ENCODE data around the gene TRPV2. TPM values are rescaled to one million over a fixed set of nuclear protein-coding genes. Genes with fewer than 3 reads are reported as not detected.

The TRPV2 gene
- total and polyA plus RNA-seq, 4 donors, result 12.6 to 105 (median 45.7) TPM

DNA sequence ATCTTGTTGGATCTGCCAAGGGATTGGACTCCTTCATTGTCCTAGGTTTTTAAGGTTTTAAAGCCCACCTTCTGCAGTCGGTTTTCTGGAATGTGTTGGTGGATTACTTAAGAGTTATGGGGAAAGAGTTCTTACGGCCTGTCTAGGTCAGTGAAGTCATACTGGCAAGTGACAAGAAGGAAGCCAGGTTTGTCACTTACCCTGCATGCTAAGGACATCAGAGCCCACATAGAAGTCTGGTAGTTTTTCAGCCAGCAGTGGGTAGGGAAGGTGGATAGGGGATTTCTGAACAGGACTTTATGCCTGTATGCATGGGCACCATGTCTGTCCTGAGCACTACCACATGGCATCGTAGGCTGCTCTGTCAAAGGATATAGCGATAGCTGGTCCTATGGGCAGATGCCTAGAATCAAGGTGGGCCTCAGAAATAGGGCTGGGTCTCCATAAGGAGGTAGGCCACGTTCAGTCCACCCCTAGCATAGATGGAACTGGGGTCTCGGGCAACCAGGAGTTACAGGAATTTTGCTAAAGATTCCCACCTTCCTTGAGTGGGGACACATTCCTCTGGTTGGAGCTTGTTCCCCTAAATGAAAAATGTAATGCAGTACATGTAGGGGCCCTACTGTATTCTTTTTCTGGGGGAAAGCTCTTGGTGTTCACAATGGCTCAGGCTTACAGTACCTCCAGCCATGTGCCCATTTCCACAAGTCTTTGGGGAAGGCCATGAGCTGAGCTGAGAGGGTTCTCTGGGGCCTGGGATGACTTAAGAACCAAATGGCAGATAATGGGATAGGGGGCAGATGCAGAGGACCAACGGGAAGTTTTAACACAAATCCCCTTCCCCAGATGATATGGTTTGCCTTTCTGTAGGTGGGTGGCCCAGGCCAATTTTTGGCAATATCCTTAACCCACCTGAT is 27.5 kb downstream of the TRPV2 start:
- no peak for TF ChIP-seq CTCF (IDR thresholded peaks at IDR 0.05; ENCODE audit: control extremely low read depth, extremely low read depth)
- WGBS, 2 donors, result 65 to 69% methylated on average over 7 of the region's 7 CpGs
- Histone ChIP-seq H3K36me3 (ENCODE audit: control insufficient read depth in 4 of 4, insufficient read depth in 4 of 4, low read length in 4 of 4) (peaks cover 11 to 48% (median 40%) of the 10 kb centered on the region in 4 donors), H3K4me3 (no peak overlapping the region), H3K27ac (ENCODE audit: low read depth in 1 of 2, low read length in 1 of 2) (peak overlapping the region in 1 of 2 donors; percentile 23), H3K9me3 (ENCODE audit: control insufficient read depth in 4 of 4, insufficient read depth in 3 of 4, low read length in 3 of 4) (no peaks in the 10 kb centered on the region), H3K27me3 (ENCODE audit: control insufficient read depth in 3 of 3, insufficient read depth in 3 of 3, low read length in 2 of 3) (no peaks in the 10 kb centered on the region), H3K9ac (ENCODE audit: insufficient read depth in 1 of 2, low read length in 2 of 2) (no peak overlapping the region), H3K4me1 (ENCODE audit: control insufficient read depth in 5 of 5, insufficient read depth in 5 of 5, low read length in 5 of 5) (peaks cover 9 to 28% (median 13%) of the 10 kb centered on the region in 5 donors)
- ATAC-seq (ENCODE audit: insufficient read depth, low FRiP score), result no peak
- no peak for DNase-seq

GRCh38 chr17:16443511-16444257 is 28.3 kb downstream of the TRPV2 start:
- H3K36me3 ChIP-seq (ENCODE audit: control insufficient read depth in 4 of 4, insufficient read depth in 4 of 4, low read length in 4 of 4), result peaks cover 11 to 53% (median 47%) of the 10 kb centered on the region in 4 donors
- no peak overlapping the region for H3K4me3 ChIP-seq
- WGBS, 2 donors, result 79 to 85% methylated on average over 27 of the region's 27 CpGs
- H3K27me3 ChIP-seq (ENCODE audit: control insufficient read depth in 3 of 3, insufficient read depth in 3 of 3, low read length in 2 of 3), result no peaks in the 10 kb centered on the region
- H3K27ac ChIP-seq (ENCODE audit: low read depth in 1 of 2, low read length in 1 of 2), result no peak overlapping the region
- no peak for TF ChIP-seq CTCF (IDR thresholded peaks at IDR 0.05; ENCODE audit: control extremely low read depth, extremely low read depth)
- no peak overlapping the region for H3K9ac ChIP-seq (ENCODE audit: insufficient read depth in 1 of 2, low read length in 2 of 2)
- DNase-seq (no peak), ATAC-seq (ENCODE audit: insufficient read depth, low FRiP score) (no peak)
- peaks cover 9 to 28% (median 10%) of the 10 kb centered on the region in 5 donors for H3K4me1 ChIP-seq (ENCODE audit: control insufficient read depth in 5 of 5, insufficient read depth in 5 of 5, low read length in 5 of 5)
- no peaks in the 10 kb centered on the region for H3K9me3 ChIP-seq (ENCODE audit: control insufficient read depth in 4 of 4, insufficient read depth in 3 of 4, low read length in 3 of 4)

- Histone ChIP-seq H3K9ac (ENCODE audit: insufficient read depth in 1 of 2, low read length in 2 of 2) (no peak overlapping the region), H3K36me3 (ENCODE audit: control insufficient read depth in 4 of 4, insufficient read depth in 4 of 4, low read length in 4 of 4) (peaks cover 11 to 52% (median 50%) of the 10 kb centered on the region in 4 donors), H3K4me3 (no peak overlapping the region), H3K9me3 (ENCODE audit: control insufficient read depth in 4 of 4, insufficient read depth in 3 of 4, low read length in 3 of 4) (no peaks in the 10 kb centered on the region), H3K27ac (ENCODE audit: low read depth in 1 of 2, low read length in 1 of 2) (no peak overlapping the region), H3K27me3 (ENCODE audit: control insufficient read depth in 3 of 3, insufficient read depth in 3 of 3, low read length in 2 of 3) (no peaks in the 10 kb centered on the region), H3K4me1 (ENCODE audit: control insufficient read depth in 5 of 5, insufficient read depth in 5 of 5, low read length in 5 of 5) (peaks cover 9 to 28% (median 10%) of the 10 kb centered on the region in 5 donors)
- TF ChIP-seq CTCF (IDR thresholded peaks at IDR 0.05; ENCODE audit: control extremely low read depth, extremely low read depth), result no peak
- no peak for ATAC-seq (ENCODE audit: insufficient read depth, low FRiP score)
- no peak for DNase-seq
- WGBS, 2 donors, result 91 to 94% methylated on average over 6 of the region's 6 CpGs
Measured at GRCh38 chr17:16444258-16444886, 29.0 kb downstream of the TRPV2 start.
